HG03520 (cell line): ENCODE results near the gene NAA40.

Experiments used
- ATAC-seq: cut with Tn5 transposase; IDR thresholded peaks from one replicate; pipeline ENCODE4 v1.9.1; 2021; ENCODE audit warnings: mild to moderate bottlenecking, moderate library complexity; ENCODE audit not compliant: unreplicated experiment

The NAA40 gene

GRCh38 chr11:63912678-63913077, 26.1 kb upstream of the NAA40 start:
- ATAC-seq = no peak

DNA sequence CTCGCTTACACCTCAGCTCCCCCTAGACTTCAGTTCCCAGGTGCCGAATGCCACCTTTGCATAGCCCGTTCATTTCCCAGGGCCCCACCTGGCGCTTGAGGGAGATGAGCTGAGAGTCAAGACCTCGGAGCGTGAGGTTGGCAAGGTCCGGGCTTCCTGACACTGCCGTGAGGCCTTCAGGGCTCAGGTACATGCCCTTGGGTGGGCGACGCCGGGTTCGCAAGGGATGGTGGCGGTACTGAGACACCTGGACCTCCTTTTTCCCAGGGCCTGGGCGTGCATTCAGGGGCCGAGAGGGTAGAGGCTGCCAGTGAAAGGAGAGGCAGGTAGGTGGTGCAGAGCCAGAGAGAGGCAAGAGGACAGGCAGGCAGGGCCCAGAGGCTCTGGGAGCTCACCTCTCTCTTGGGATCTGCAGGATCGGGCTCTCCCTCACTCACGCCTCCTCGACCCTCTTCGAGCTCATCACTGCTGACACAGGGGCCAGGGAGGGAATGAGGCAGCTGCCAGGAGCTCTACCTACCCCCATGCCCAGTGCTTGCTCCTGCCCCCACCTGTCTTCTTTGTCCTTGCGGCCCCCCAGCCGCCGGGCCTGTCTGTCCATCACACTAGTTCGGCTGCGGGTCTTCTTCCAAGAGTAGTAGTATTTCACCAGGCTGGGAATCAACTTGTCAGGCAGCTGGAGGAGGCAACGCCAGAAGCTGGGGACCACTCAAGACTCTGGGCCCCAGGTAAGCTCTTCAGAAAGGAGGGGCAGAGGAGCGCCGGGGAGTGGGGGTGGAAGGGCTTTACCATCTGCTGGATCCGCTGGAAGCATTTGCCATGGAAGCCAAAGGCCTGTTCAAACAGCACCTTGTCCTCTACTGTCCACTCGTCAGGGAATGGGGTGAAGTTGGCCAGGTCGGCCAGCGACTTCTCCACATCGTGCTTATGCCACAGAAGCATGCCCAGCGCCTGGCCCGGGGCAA, 24.7 kb upstream of the NAA40 start:
- ATAC-seq = no peak

- ATAC-seq = no peak
Measured at GRCh38 chr11:63914896-63915691, 23.7 kb upstream of the NAA40 start.

- no peak for ATAC-seq
Measured at GRCh38 chr11:63915961-63916836, 22.6 kb upstream of the NAA40 start.

DNA sequence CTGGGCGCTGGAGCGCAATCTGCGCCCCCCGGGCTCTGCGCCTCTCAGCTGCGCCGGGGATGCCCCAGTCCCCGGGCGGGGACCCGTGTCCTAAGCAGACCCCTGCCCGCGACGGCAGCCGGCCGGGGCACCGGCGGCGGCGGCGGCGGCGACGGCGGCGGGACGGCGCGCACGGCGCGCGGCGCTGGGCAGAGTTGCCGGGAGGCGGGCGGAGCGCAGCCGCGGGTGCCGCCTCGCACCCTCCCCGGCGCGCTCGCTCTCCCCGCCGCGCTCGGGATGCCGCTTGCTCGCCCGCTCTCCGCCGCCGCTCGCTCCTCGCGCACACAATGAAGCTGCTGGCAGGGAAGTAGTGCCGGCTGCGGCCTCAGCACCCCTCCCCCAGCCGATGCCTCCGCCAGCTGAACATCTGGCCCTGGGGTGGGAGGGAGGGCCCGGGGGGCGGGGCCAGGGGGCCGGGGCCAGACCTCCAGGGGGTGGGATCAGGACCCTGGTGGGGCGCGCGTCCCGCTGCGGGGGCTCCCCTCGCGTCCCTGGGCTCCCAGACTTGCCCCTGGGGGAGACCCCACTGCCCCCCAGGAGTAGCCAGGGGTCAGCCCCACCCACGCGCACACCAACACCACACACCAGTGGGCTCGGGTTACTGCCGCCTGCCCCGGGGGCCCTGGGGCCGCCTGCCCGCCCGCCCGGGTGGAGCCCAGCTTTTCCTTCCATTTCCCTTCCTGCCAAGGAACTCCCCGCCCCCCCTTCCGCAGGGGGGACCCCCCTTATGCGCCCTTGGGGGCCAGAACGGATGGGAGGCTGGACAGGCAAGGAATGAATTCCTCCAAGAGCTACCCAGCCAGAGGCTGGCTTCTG, 21.7 kb upstream of the NAA40 start, which contains the start of gene RCOR2:
RCOR2 (minus strand) TSS at position 328 of the 855 bp plus-strand sequence. CDS start 708 bp downstream, outside the sequence.
- no peak for ATAC-seq

GRCh38 chr11:63917692-63918506, 20.9 kb upstream of the NAA40 start:
- ATAC-seq = no peak

DNA sequence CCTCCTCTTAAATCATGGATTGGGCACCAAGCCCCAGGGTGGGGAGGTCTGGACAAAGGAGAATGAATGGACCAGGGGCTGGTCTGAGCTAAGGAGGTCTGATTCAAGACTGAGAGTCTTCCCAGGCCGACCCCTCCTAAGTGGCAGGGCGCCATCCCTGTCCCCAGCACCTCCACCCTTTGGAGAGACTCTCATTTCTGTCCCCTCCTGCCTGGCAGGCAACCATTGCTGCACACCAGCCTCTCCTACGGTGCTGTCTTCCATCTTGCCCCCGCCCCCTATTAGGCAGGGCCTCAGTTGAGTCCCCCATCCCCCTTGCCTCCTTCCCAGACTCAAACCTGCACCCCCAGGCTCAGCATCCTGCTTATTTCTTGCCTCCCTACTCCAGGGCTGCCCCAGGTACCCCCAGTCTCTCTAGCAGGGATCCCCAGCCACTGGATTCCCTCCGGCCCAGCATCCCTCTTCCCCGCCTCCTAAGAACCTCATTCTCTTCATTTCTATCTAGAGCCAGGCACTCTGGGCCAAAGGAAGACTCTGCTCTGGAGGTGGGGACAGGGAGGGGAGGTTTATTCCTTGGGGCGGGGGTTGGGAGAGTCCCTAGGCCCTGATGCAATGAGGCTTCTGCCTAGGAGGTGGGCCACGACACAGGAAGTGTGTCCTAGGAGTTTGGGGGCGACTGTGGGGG, 20.2 kb upstream of the NAA40 start:
- no peak for ATAC-seq

- no peak for ATAC-seq
Measured at GRCh38 chr11:63919267-63920125, 19.3 kb upstream of the NAA40 start.

DNA sequence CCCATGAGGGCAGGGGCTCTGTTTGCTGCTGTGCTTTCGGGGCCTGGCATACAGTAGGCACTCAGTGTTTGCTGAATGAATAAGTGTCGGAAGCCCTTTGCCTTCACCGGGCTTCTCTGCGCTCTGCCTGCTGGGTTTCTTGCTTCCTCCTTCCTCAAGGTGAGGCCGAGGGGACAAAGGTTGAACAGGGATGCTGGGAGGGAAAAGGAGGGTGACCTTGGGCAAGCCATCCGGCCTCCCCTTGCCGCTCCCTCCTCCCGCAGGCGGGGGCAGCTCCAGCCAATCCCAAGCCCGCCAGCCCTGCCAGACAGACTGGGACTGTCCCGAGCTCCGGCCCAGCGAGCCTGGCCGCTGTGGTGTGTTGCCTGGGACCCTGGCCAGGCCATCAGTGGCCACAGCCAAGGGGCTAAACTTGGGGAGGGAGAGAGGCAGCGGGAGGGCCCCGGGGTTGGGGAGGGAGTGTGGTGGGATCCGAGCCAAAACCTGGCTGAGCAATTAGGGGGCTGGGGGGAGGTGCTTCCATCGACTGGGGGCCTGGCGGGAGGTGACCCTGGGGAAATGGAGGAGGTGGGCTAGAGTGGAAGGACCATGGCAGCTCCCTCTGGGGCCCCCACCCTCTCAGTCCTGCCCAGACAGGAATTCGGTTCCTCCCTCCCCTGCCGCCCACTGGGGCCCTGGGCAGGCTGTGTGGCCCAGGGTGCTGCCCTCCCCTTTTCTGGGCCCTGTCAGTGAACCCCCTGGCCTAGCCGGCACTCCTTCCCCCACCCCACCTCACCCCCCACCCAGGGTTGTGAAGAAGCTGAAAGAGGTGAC, 18.5 kb upstream of the NAA40 start:
- ATAC-seq = no peak

- no peak for ATAC-seq
Measured at GRCh38 chr11:63920939-63921417, 17.8 kb upstream of the NAA40 start.

- no peak for ATAC-seq
Measured at GRCh38 chr11:63922673-63923192, 16.1 kb upstream of the NAA40 start.

- ATAC-seq = no peak
Measured at GRCh38 chr11:63923319-63923718, 15.5 kb upstream of the NAA40 start.

GRCh38 chr11:63929616-63930015, 9.2 kb upstream of the NAA40 start:
- no peak for ATAC-seq

DNA sequence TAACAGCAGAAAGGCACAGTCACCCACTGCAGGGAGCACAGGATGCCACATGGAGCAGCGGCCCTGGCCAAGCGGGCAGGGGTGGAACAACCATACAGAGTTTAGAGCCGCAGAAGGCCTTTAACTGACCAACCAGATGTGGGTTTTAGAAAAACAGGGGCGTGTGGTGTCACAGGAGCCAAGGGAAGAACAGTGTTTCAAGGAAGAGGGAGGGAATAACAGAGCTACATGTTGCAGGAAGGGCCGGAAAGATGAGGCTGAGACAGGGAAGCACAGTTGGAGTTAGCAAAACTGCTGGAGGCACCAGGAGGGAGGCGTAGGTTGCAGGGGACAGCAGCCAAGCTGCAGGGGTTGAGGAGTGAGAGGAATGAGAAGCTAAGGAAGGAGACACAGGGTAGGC, 7.8 kb upstream of the NAA40 start:
- no peak for ATAC-seq

DNA sequence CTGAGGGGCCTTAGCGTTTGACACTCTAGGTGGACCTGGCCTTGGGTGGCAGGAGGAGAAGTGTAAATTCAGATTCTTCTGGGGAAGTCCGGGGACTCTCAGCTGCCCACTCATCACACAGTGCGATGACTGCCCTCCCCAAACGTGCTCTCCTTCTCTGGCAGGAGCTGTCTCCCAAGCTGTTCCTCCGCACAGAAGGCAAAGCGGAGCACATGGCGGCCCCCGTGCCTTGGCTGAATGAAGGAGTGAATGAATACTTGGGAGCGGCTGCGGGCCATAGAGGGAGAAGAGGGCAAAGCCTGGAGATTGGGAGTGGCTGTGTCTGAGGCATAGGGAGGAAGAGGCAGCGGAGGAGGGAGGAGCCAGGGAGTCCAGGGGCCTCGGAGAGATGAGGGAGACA, 6.9 kb upstream of the NAA40 start:
- no peak for ATAC-seq

- no peak for ATAC-seq
Measured at GRCh38 chr11:63933459-63933858, 5.3 kb upstream of the NAA40 start.
